Measurements from ENCODE around the gene C3orf70.

- TF ChIP-seq EZH2 (IDR thresholded peaks at IDR 0.05; ENCODE audit: insufficient read depth, low read length) (no peak), CTCF (IDR thresholded peaks at IDR 0.05; ENCODE audit: insufficient read depth, low read depth, low read length) (no peak)
Measured at GRCh38 chr3:185144784-185145183, 8.1 kb downstream of the C3orf70 start.
